PC-9 (cell line): ENCODE data around the gene CLRN2.

Experiments used
- CTCF ChIP-seq: fragments of 200-600 bp; sonication (generic); conservative IDR thresholded peaks from 2 replicates; pipeline ENCODE4 v1.6.1; 2017; ENCODE audit warnings: mixed run types, antibody characterized with exemption, mild to moderate bottlenecking, moderate library complexity
- EZH2 ChIP-seq: fragments of 200-600 bp; sonication (generic); IDR thresholded peaks from 2 replicates; pipeline ENCODE4 v1.8.0; 2017; ENCODE audit warnings: antibody characterized with exemption, low read depth

GRCh38 chr4:17492058-17492741 lies 22.8 kb upstream of the CLRN2 start:
- TF ChIP-seq EZH2 (no peak), CTCF (no peak)
